Stimulated activated CD4-positive, alpha-beta T cell treated with anti-CD3 and anti-CD28 coated beads, TNF-alpha, amount 100 ng/mL, for 4 hours (primary cell): ENCODE results near the gene KIF5C.
"Not testable (repeated sequence)": the region's sequence is repeated elsewhere in the genome, so short reads cannot be mapped to it uniquely, and the experiment has no call there.

Experiments used
- DNase-seq, 3 experiments: peaks; one replicate each; pipeline ENCODE4 v3.0.0-alpha.2; 2020; ENCODE audit warnings: low read depth in 3 of 3

KIF5C gene

DNA sequence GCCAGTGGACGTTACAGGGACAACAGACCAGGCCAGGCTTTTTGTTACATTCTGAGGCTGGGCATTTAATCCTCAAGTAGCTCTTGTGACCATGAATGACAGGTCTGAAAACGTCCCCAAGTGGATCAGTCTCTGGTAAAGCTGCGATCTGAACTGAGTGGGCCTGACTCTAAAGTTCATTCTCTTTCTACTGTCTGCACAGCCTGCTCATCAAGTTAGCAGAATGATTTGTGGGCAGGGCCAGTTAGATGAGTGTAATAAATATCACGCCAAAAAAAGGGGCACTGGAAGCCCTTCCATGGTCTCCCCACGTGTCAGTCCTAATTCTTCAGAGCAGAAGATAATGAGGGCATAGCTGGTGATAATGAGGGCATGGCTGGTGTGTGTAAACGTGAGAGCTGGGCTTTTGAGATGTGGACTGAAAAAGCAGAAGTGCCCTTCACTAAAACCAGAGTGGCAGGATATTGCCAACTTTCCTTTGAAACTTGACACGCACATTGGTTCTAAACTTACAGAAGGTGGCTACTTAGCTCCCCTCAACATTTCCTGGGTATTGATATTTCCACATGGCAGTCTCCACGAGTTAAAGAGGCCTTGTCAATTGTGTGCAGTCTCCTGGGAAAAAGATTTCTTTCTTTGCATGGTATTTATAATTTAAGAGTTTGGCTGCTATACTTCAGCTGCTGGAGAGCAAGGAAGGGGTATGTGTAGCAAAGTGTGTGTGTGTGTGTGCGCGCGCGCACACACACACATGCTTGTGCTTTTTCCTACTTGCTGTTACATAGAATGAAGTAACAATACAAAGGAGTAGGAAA lies 90.8 kb downstream of the KIF5C start:
- DNase-seq: no peak

DNA sequence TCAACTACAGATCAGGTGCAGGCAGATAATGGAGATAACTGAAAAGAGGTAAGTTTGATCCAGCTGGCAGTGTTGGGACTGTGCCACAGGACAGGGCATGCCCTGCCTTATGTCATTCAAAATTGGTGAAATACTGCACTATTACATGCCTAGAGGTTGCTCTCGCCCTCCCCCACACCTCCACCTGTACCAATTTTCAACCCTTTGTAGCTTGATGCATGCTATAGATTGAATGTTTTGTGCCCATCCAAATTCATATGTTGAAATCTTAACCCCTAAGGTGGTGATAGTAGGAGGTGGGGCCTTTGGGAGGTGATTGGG lies 91.4 kb downstream of the KIF5C start:
- DNase-seq: no peak

DNA sequence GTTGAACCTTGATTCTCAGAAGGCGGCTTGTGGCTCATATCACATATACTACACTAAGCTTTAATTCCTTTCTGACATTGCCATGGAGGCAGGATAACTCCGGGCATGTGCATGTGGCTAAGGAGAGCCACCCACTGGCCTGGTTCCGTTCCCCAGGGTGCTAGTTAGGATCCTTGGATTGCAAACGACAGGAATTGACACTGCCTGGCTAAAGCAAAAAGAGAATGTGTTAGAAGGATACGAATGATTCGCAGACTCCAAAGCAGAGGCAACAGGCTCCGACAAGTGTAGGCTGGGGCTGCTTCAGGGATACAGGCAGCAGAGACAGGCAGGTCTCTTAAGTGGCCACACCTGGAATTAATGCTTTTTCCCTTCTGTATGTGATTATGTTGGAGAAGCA lies 92.0 kb downstream of the KIF5C start:
- no peak for DNase-seq

DNA sequence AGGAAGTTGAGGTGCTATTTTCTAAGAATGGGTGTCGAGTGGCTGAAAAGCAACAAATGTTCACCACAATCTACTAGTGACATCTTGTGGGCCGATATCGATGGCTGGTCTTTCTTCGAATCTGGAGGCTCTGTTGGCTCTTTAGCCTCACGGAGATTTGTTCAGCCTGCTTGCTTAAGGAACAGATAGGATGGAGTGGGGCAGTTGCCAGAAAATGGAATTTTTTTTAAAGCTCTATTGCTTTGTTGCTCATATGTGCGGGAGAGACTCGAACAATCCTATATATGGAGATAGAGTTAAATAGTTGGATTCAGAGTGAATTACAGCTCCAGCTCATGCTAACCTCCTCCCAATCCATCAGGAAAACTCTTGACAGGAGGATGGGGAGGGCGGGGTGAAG lies 92.6 kb downstream of the KIF5C start:
- no peak for DNase-seq

DNA sequence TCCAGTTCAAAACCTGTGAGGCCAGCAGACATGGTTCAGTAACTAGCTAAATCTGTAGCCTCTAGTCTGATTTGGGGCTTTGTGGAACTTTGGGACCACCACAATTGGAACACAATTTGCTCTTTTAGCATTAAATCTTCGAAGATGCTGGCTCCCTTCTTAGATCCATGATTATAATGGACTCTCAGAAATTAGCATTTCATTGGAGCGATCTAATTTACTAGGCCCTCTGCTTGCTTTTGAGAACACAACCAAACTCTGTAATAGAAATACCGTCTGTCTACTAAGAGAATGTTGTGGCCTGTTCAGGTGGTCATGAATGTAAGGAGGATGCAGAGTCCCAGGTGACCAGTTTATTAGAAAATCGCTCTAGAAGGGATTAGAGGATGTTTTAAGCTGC lies 93.3 kb downstream of the KIF5C start:
- no peak for DNase-seq

DNA sequence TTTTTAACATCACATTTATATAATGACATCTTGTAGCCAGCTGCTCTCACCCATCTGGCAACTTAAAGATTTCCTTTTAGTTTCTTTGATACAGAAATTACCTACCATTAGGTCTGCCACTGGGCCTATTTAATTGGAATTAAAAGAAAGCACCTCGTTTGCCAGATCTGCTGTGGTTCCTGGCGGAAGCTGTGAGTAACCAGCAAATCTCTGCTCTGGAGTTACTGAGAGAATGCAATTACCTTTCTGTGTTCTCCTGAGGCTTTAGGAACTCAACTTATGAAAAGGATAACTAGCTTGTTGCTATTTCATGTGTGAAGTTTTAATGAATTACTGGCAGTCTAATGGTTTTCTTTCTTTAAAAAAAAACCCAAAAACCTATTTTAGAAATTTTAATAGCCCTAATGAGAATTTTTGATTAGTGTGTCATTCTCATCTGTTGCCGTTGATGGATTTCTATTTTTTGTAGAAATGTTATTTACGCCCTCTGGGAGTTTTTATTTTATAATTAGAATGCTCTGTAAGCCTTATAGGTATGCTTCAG lies 93.8 kb downstream of the KIF5C start:
- no peak for DNase-seq

DNA sequence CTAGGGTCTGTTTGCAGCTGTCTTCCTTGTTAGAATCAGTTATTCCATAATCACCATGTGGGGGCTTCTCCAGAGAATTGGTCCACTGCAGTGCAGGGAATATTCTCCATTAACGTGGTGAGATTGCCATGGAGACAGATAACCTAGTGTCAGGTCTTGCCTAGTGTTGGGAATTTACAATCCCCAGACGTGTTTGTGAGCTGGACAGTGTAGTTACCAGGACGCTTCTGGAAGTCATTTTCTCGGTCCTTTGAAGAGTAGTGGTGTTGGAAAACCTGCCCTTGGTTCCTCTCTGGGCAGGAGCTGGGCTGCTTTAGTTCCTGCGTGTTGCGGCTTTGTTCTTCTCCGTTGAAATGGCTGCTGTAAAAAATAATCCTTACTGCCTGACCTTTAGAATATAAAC lies 94.6 kb downstream of the KIF5C start:
- no peak for DNase-seq

DNA sequence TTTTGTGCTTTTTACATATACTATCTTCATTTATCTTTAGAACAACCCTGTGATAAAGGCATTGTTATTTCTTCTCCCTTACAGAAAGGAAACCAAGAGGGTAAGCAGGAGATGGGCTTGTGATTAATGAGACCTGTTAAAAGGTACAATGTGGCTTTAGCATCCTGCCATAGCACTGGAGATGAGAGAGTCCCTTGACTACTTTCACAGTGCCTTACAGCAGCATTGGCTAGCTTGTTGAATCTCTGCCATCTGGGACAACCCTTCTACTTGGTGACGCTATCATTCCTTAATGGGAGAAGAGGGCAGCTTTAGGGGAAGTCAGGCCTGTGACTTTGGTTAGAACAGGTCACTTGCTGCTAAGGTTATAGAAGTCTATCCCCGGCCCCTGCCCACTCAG lies 95.4 kb downstream of the KIF5C start:
- no peak for DNase-seq

DNA sequence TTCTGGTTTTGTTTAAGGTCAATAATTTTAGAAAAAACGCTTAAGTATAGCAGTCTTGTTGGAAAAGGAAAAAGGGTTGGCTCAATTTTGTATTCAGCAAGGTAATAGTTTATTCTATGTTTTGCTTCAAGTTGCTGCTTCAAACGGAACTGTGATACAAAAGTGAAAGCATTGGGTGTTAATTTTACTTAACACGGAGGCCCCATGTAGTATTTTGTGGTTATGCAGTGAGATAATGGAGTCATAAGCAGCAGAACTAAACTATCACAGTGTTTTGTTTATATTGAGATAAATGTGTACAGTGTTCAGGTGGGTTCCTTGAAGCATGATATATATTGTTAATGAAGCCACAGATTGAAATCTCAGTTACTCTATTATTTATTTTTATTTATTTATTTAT lies 96.5 kb downstream of the KIF5C start:
- no peak for DNase-seq

DNA sequence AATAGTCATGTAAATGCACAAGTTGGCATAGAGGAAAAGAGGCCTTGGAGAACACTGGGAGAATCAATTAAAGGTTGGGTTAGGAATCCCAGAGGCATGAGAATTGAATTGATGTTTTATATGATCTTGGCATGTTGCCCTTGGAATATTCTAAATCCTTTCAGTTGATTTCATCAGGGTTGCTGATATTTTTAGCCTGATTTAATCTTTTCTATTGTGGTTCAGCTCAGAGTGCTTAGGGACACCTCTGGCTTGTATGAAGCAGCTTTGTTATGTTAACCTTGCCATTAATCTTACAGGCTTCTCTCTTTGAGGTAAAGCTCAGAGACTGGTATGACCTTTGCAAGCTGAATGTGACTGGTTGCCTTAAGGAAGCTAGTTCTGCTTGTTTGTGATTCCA lies 99.1 kb downstream of the KIF5C start:
- DNase-seq: no peak

DNA sequence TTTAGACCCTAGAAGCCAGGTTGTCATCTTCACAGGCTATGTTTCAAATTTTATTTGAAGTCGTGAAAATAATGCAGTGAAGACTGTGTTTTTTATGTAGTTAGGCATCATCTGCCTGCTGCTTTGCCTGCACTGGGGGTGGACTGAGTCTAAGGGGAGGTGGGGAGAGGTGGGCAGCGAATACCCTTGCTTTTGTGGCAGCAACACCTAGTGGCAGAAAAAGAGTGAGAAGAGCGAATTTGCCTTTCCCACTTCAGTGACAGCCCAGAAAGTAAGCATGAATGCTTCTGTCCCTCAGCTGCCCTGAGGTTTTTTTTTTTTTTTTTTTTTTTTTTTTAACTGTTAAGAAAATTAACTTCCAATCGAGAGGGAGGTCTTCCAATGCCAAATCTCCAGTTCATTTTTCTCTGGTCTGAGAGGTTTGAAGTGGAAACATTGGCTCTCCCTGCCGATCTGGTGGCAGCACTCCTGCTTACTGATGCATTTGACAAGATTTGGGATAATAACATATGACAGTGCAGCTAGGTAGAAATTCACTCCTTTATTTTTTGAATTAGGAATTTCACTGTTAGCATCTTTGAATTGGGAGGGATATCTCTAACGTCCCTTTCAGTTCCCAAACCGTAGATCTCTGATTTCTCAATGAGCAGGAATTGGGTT lies 103.1 kb downstream of the KIF5C start:
- no peak for DNase-seq

DNA sequence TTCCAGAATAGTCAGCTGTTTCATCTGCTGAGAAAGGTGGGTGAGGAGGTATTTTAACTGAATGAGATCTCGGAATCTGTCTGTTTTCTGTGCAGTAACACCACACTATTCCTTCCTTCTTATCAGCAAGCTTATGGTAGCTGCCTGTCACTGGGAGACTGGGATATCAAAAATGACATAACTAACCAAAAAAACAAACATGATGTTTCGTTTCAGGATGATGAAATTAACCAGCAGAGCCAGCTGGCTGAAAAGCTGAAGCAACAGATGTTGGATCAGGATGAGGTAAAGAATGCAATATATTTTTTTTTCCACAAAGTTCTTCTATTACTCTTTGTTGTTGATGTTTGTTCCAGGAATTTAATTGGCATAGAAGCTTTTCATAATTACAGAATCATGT lies 103.7 kb downstream of the KIF5C start:
- no peak for DNase-seq

DNA sequence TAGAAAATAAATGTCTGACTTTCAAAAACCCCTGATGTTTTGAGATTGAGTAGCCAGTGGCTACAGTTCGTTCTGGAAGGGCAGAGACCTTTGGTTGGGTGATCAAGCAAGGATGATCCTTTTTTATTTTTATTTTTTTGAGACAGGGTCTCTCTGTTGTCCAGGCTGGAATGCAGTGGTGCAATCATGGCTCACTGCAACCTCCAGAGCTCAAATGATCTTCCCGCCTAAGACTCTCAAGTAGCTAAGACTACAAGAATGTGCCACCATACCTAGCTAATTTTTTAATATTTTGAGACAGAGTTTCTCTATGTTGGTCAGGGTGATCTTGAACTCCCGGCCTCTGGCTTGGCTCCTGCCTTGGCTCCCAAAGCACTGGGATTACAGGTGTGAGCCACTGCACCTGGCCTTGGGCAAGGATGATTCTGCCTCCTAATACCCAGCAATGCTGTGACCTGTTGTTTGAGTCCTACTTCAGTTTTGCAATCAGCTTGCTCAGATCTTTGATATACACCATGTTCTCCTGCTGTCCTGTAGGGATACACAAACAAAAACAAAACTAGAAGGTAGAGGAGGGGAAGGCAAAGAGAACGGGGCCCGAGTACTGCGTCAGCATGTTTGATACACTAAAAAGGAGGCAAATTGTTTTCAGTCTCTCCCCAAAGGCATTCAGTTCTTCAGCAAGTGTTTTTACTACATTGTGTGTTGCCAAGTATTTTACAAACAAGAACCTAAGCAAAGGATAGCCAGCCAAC lies 104.3 kb downstream of the KIF5C start:
- DNase-seq: no peak

DNA sequence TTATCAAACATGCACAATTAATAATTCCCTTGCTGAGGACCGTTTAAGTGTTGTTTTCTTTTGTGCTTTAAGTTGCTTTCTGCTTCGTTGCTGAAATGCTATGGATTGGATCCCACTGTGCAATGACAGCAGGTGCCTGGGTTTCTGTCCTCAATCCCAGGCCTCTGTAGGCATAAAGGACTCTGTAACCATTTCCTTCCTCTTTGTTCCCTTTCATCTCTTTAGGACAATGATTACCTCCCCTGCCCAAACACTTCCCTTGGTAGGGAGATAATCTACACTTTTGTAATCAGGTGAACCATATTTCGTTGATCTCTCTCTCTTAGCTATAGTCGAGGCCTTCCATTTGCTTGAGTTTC lies 104.9 kb downstream of the KIF5C start:
- DNase-seq: no peak

DNA sequence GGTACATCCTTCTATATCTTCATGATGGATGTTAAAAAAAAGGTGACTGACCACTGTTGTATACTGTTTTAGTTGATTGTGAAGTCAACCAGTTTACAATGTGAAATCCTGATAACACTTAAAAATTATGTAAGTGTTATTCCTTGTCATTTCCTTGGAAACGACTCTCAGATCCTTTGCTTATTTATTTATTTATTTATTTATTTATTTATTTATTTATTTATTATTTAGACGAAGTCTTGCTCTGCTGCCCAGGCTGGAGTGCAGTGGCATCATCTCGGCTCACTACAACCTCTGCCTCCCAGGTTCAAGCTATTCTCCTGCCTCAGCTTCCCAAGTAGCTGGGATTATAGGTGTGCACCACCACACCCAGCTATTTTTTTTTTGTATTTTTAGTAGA lies 105.5 kb downstream of the KIF5C start:
- not testable (repeated sequence) for DNase-seq

DNA sequence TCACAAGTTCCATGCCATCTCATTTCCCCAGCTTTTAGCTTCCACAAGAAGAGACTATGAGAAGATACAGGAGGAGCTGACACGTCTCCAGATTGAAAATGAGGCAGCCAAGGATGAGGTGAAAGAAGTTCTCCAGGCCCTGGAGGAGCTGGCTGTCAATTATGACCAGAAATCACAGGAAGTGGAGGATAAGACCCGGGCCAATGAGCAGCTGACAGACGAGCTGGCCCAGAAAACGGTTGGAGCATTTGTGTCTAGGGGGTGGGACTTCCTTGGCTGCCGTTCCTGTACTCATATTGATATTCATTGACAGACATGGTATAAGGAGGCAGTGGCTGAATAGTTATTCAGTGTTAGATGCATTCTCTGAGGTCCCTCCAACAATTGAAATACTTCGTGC lies 106.3 kb downstream of the KIF5C start:
- no peak for DNase-seq

DNA sequence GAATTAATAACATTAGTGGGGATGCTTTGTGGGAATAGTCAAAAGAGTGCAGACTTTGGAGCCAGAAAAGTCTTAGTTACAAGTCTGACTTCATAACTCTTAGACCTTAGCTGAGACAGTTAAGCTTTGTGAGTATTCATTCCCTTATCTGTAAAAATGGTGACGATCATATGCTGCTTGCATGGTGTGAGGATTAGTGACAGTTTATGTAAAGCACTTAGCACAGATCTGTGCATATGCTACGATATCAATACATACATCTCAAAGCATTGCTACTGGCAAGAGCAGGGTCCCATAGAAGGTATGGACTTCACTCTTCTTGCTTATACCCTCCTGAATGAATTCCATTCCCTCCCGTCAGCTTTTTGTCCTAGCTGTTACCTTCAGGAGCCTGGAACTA lies 106.8 kb downstream of the KIF5C start:
- DNase-seq: no peak

DNA sequence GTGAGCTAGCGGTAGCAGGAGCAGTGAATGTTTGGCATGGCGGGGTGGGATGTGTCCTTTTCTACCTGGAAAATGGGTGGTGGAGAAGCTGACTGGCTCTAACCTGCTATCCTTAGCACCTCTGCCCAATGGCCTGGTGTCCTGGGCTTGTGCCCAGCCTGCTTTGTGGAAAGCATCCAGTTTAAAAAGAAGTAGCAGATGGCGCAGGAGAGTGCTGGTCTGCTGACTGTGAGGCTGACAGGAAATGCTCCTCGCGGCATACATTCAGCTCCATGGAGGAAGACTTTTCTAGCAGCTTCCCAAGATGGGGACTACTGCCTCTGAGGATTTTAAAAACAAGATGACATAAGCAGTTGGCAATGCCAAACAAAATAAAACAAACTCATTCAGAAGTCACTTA lies 107.3 kb downstream of the KIF5C start:
- DNase-seq: no peak

DNA sequence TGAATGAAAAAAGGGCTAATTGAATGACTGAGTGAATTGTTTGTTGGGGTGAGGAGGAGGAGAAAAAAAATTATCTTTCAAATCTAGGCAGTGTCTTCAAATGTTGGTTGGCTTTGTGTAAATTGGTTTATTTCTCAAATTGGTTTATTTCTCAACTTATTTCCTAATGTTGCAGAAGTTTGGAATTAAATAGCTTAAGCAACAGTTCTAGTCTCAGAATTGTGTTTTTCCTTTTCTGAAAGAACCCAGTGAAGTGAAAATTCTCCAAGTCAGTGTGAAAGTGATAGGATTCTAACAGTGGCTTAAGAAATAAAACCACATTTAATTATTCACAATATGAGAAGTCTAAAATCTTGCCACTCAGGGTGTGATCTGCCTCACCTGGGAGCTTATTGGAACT lies 108.9 kb downstream of the KIF5C start:
- DNase-seq: no peak

DNA sequence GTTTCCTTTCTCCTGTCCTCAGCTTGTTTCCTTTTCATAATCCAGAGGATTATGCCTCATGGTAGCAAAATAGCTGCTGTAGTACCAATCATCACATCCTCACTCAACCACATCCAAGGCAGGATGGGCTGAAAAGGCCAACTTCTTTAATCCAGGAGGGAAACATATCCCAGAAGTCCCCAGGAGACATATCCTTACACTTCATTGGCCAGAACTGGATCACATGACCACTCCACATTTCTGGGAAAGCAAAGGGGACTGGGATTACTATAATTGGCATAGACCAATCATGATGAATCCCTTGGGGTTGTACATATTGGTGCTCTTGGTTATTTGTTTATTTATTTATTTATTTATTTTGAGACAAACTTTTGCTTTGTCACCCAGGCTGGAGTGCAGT lies 109.4 kb downstream of the KIF5C start:
- no peak for DNase-seq

DNA sequence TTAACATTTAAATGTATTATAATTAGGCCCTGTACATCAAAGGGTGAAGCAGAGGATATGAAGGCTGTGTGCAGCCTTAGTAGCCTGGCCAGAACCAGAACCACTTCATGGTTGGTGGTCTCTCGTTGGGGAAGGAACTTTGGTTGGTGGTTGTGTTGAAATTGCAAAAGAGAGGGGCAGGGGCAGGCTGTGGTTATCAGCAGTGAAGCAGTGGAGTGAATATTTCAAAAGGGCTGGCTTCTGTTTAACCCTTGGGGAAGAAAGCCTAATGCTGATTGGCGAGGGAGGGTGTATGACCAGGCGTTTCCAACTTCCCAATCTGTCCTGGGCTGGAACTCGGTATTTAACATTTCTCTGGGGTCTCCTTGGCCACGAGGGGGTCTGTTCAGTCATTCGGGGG lies 112.3 kb downstream of the KIF5C start:
- DNase-seq: no peak

DNA sequence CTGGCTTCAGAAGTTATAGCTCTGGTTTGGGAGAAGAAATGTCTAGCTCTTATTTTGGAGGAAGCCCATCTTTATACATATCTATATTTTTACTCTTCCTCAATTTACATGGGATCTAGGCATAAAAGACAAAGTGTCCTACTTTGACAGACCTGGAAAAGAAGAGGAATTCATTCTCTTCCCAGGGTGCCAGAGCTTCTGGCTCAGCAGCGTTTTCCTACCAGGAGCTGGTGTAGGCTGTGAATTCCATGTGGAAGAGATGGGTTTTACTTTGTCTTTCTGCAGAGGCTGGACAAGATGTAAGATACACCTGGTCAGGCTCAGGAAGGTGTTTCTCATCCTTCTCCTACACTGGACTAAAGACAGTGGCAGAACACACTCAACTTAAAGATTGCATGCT lies 113.3 kb downstream of the KIF5C start:
- no peak for DNase-seq
